Activated gamma-delta T cell treated with Interleukin-2 at 50 U/mL for 16 hours (primary cell): ENCODE data around the gene LYPD6.

Source experiments
- DNase-seq: peaks from one replicate; pipeline ENCODE4 v3.0.0-alpha.2; 2020

Gene LYPD6

DNA sequence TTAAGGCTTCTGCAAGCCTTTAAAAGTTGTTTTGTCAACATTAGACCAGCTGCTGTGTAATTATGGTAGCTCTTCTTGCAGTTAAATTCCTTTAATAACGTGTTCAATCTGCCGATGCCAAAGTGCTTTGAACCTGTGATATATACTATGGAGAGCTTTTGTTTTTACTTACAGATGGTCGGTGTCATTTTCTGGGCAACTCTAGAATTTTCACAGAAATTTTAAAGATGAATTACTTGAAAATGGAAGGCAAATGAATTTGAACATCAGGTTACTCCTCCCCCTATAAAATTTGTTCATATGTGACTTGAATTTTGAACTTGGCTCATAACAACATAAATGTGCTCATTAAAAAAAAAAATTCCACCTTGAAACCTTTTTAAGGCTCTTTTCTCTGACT is 23.0 kb downstream of the LYPD6 start:
- no peak for DNase-seq

DNA sequence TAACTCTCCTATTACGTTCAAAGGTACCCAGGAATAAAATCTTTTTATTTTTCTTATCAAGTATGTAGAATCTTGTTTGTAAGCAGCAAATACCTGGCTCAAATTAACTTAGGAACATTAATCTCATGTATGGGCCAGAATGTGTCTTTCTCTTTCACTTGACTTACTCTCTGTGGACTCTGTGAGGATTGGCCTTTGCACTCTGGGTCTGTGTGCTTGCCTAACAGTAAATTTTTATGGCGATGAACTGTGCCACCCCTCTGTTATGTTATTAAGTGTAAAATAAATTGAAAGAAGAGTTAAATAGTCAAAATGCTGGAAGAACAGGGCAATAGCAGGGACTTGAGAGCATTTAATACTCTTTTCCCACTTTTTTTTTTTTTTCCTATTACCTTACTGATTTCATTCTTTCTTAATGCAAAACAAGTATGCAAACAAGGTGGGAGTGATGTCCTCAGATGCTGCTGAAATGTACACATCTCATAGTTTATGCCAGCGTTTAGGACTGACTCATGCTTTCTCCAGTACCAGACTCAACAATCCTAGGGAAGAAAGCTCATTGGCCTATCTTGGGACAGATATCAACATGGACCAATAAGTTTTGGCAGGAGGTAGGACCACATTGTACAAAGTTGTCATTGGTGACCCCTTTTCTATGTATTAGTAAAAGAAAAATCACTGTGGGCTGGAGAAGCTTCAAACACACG is 25.5 kb downstream of the LYPD6 start:
- no peak for DNase-seq

DNA sequence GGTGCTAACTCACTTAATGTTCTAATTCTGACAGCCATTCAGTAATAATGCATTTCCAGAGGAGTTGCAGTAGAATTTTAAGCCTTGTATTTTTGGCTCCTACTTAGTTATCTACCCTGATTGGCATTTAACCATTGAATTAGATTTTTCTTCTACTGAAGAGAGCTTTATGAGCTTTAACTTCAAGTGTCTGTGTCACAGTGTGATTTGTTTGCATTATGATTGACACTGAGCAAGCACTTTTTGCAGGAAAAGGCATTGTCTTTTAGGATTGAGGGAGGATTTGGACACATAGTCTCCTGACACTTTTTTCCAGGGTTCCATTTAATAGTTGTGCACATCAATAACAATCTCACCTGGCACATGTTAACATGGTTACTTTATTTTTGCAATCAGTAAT is 26.7 kb downstream of the LYPD6 start:
- DNase-seq = no peak

DNA sequence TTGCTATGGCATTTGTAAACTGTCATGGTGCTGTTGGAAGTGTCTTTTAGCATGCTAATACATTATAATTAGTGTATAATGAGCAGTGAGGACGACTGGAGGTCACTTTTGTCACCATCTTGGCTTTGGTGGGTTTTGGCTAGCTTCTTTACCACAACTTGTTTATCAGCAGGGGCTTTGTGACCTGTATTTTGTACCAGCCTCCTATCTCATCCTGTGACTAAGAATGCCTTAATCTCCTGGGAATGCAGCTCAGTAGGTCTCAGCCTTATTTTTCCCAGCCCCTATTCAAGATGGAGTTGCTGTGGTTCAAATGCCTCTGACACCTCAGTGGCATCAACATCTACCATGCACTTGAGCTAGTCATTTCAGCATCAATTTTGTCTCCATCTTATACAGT is 29.7 kb downstream of the LYPD6 start:
- no peak for DNase-seq

DNA sequence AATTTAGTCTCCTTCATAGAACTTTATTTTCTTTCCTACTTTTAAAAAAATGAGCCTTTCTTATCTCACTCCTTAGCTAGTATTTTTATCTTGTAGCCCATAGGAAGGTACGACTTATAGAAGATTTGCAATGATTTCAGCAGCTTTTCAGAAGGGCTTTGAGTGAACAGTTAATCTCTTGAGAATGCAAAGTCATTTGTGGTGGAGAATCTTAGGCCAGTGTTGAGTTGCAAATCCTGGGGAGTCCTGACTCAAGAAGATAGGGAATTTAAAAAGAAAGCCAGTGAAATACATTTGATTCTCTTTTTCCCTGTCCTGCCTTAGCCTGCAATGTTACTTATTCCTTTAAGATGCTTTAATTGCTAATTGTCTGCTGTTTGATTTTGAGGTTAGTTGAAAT is 33.6 kb downstream of the LYPD6 start:
- DNase-seq = no peak

DNA sequence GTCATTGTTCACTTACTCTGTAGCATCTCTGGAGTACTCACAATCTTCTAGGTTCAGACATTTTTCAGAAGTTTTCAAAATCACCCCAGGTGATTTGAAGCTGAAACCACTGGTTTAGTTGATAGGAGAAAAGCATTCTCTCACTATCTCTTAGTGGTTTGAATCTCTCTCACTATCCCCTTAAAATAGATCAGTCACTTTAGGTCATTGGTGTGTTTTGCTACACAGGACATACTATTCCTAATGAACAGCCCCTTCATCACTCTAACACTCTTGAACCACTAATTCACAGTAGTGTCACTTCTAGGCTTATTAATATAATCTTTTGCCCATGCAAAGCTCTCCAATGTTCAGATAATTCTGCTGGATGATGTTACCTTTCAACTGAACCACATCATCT is 34.5 kb downstream of the LYPD6 start:
- DNase-seq = no peak

DNA sequence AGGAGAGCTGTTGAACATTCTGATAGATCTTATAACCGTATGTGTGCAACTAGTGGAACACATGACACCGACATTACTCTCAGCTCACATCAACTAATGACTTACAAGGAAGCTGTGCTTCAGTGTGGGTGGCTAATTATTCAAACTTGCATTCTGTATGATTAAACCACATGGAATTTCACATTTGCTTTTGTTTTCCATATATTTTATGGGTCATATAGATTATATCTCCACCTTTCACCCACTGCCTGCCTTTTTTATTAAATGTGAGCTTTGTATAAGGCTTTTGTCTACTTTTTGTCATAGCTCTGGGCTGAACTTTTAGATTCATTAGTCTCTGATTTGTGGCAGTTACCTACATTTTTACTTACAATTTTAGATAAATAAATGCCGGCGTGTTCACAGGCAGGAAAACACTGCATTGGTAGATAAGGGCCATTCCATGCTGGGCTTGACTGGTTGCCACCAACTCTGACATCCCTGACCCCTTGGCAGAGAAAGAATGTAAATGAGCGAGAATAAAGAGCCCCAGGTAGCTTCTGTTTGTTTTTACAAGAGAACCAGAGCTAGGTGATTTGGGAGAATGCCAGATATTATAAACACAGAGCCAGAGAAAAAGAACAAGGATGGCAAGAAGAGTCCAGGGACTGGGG is 35.7 kb downstream of the LYPD6 start:
- no peak for DNase-seq

DNA sequence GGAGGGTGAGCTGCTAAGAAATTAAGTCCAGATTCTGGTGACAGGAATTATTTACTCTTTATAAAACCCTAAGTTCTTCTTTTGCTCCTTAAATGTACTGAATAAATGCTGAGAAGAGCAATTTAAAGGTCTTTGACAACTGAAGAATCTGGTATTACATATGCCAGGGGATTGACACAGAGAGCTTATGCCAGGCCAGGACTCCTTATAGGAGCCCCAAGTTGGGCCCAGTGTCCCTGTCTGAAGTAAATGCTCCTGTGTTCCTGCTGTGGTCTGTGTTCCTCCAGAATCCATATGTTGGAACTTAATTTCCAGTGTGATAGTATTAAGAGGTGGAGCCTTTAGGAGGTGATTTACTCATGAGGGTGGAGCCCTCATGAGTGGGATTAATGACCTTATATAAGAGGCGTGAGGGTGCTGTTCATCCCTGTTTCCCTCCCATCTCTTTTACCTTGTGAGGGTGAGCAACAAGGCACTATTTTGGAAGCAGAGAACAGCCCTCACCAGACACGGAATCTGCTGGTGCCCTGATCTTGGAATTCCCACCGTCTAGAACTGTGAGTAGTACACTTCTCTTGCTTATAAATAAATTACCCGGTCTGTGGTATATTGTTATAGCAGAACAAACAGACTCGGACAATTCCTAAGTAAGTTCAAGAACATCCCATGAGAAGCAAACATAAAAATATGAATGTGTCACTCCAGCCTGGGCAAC is 39.8 kb downstream of the LYPD6 start:
- DNase-seq = no peak

DNA sequence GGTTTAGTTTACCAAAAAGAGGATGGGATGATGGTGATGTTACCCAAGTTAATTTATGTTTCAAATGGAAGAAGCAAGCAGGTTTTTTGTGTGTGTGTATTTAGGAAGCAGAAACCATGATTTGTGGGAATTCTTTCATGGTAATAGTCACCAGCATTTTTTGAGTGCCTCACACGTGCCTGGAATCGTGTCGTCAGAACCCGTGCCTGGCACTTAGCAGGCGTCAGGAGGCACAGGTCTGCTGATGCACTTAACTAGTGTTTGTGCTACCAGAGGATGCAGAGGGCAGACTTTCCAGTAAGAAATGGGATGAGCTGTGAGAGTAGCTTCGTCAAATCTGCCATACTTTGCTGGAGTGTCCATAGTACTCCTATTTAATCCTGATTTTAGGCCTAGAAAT is 41.1 kb downstream of the LYPD6 start:
- DNase-seq = no peak

DNA sequence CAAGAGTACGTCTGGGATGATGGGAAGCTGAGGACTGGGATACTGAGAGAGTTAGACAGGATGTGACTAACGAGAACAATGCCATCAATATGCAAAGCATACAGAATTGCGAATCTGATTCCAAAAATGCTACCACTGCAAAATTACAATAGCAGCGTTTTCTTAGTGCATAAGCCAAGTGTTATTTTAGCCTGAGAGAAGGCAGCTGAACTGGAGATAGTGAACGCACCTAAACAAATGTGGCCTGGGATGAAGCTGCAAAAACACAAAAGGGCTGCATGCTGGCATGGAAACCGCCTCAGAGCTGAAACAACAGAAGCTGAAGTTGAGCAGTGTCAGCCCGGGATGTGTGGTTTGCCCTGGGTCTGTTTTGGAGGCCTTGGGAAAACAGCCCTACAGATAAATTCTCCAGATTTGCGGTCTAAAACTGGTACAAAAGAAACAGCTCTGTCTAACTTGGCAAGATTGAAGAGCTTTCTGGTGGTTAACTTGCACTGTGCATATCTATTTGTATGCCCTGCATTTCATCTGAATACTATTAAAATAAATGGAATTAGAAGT is 45.5 kb downstream of the LYPD6 start:
- no peak for DNase-seq

DNA sequence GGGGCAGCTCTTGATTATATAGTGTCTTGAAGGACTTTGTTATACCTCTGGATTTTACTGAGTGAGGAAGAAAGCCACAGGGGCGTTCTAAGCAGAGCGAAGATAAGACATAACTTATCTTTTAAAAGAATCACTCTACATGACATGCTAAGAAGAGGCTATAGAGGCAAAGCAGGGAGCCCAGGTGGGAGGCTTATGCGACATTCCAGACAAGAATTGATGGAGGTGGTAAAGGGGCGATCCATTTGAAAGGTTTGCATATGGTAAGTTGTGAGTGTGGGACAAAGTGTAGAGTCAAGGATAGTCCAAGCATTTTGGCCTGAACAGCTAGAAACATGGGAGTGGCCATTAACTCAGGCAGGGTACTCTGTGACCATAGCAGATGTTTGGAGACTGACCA is 49.8 kb downstream of the LYPD6 start:
- no peak for DNase-seq

DNA sequence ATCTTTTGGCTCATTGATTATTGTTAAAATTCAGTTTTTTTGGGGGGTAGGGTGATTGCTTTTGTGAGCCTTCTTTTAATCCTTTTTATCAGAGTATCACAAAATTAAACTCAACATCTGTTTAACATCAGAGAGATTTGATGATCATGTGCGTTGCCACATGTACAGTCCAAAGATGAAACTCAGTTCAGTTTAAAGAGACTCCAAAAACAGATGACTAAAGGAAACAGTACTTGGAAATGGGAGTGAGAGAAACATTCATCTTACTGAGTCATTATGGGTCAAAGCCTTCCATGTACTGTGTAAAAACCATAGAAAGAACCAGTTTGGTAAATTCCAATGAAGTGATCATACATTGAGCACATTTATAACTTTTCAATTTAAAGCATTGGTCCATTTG is 53.0 kb downstream of the LYPD6 start:
- no peak for DNase-seq

DNA sequence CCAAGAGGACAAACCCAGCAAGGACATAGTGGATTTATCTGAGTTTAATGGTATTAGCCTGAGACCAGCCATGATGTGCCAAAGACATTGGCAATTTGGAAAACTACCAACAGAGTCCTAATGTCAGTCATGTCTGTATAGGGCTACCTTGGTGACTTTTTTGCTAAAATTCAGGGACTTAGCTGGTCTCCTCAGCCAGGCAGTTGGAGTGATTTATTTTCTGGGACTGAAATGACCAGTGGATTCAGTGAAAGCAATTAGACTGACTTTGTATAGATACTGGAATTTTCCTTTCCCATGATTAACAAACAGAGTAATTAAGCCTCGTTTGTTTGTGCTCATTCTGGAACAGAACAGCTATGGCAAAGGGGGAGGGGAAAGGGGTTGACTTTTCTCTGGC is 55.0 kb downstream of the LYPD6 start:
- DNase-seq = no peak

DNA sequence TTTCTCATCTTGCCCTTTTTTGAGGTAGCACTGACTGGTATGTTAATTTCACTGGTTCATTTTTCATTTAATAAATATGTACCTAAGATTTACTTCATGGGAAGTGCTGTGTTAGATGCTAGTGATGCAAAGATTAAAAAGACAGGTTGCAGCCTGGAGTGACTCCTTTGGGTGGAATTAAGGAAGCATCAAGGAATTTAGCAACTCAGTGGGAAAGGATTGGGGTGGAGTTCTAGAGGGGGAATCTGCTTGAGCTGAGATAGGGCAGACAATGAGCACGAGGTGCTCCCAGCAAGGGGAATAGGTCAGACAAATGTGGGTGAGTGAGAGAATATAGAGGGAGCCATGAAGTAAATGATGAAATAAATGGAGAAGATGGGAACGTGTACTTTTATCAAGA is 57.0 kb downstream of the LYPD6 start:
- no peak for DNase-seq

DNA sequence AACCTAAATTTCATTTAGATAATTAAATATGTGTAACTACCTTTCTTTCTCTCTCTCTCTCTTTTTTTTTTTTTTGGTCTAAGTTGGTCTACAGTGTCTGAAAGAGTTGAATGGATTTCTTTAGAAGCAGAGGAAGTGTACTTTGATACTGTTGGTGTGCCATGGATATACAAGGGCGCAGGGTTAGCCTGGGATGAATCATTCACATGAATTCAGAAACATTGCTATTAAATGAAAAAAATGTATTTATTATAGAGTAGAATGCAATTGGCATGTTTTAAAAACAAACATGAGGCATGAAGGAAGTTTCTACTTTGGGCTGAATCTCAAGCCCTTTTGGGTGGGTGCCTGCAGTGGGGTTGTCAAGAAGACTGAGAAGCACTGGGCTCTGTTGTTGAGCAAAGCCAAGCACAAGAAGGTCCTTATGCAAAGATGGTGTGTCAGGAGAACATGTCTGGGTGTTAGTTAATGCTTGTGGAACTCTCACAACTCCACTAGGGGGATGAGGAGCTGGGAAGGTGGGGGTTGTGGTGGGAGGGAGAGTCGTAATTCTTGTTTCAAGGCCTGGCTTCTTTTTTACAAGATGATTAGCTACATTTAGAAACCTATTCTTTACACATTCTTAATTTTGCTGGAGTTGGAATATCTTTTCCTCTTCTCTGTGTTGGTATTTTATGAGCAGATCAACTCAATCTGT is 57.9 kb downstream of the LYPD6 start:
- no peak for DNase-seq

DNA sequence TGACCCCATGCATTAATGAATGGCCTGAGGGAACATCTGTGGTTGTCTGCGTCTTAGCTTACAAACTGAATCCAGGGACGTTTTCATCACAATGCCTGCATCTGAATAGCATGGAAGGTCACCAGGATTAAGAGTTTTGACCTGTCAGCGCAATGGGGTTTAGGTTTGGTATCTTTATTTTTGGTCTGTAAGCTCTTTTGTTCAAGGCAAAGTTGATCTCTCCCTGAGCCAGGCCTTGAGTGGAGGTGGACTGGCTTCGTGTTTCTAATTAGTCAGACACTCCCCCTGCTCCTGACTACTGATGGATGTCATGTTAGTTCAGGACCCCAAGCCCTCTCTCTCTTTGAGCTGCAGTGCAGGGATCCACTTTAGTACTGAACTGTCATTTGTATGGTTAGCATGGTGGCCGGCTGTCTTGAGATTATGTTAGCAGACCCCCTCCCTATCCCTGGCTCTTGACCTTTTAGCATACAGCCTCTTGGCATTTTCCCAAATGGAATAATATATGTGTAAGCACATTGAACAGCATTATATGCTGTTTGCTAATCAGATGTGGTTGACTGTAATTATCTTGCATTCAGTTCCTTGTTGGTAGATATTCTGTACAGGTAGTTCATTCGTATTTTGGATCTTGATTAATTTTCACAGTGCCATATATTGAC is 59.2 kb downstream of the LYPD6 start:
- DNase-seq = no peak

DNA sequence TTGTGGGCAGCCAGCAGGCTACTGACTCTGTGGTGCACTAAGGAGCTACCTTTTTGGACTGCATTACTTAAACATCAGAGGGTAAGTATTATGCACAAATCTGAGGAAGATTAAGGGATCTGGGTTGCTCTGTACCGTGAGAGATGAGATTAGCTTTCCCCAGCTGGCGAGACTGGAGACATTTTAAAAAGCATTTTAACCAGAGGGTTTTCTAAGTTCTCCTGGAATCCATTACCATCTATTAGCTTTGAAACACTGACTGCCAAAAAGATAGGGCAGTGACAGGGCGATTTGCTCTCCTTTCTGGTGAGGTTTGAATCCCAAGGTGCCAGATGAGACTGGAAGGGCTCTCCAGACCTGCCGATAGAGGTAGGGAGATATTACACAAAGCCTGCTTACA is 63.2 kb downstream of the LYPD6 start:
- DNase-seq = no peak

DNA sequence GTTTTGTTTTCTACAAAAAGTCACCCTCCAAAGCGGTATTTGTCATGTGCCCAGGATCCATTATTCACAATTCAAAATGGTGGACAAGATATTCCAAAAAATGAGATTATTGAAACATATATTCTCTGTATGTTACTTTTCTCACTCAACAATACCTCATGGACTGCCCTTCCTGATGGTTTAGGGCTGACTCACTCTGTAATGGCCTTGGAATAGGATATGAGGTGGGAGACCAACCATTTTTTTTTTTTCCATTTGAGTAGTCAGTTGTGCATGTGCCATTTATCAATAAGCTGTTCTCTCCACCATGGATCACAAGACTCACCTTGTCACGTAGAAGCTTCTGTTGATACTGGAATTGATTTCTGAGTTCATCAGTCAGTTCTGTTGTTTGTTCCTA is 64.5 kb downstream of the LYPD6 start:
- no peak for DNase-seq

DNA sequence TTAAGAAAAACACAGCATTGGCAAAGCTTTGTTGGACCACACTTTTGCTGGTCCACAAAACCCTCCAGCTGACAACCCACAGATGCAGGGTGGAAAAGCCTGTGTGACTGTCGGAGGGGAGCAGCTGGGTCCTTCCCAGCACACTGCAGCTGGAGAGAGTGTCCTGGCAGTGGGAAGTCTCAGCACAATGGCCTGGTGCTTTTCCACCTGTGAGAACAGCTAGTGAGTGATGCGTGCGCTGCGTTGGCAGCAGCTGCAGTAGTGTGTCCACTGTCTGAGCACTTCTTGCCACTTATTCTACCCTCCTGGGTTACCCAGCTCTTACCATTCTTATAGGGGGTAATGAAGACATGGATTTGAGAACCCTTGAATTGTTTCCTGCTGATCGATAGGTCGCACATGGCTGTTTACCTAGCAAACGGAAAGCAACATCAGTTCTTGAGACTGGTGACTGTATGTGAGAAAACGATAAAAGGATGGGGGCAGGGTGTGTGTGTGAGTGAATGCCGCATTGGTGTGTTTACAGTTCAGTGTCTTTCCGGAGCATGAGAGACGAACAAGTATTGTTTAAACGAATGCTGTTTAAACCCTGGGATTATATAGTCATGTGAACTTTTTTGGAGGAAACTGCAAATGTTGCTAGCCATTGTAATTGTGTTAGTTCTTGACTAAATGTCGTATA is 69.7 kb downstream of the LYPD6 start:
- no peak for DNase-seq

DNA sequence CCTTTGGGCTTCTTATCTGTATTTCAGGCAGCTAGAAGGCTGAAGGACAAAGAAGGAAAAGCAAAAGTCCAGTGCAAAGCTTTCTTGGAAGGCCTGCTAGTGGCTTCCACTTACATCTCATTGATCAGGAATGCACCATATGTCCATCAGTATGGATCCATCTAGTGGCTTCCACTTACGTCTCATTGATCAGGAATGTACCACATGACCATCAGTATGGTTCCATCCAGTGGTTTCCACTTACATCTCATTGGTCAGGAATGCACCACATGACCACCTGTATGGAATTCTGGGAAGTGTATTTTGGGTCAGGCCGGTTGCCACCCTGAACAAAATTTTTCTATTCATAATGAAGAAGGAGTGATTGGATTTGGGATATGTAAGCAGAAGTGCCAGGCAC is 70.6 kb downstream of the LYPD6 start:
- DNase-seq = no peak

DNA sequence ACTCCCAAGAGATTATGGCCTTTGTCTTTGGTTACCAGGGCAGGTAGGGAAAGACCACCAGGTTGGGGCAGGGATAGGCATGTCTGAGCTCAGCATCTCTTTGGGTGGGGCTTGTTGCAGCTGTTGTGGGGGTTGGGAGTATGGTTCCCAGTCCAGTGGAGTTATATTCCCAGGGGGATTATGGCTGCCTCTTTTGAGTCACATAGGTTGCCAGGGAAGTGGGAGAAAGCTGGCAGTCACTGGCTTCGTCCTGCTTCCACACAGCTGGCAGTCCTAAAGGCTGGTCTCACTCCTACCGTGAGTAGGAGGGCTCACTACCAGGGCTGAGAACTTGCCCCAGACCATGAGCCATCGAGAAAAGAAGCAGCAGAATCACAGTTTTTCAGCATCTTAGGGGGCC is 79.1 kb downstream of the LYPD6 start:
- DNase-seq = no peak
